GM13976 (cell line): ENCODE results near the gene MYRFL.

Experiments
- DNase-seq: peaks from one replicate; pipeline ENCODE4 v3.0.0; 2012; ENCODE audit warnings: low spot score
- in situ Hi-C: fragments of 300-500 bp; cut with MboI; formaldehyde crosslinking; loops from one replicate; pipeline ENCODE4 v1.12.0; 2022; ENCODE audit warnings: low sequenced_read_pairs, mixed read lengths, inconsistent platforms; ENCODE audit not compliant: unreplicated experiment
- TF ChIP-seq, protein P1 (sequence below): IDR thresholded peaks from 2 replicates; pipeline ENCODE4 v1.5.1; 2012; ENCODE audit warnings: borderline replicate concordance, mild to moderate bottlenecking; ENCODE audit not compliant: insufficient read depth; ENCODE audit errors: extremely low read depth, missing control alignments, control extremely low read depth

Gene MYRFL

DNA sequence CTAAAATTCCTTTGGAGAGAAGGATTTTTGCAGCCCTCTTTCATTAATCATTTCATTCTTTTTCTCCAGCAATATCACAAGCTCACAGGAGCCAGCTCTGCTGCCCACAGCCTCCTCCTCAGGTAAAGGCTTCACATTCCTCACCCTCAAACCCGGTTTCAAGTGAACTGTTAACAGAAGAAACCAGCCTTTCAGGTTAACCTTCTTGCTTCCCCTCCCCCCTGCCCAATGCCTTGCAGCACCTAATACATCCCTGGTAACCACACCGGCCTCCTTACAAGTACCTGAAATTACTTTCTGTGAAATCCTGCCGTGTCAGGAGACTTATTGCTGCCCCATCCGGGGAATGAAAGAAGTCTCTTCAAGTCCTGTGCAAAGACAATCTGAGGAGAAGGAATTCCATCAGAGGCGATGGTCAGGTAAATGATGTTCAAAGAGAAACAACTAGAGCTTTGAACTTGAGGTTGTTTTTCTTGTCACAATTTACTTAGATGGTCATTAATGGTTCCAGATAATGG lies 111.2 kb downstream of the MYRFL start:
- TF ChIP-seq, protein P1, sequence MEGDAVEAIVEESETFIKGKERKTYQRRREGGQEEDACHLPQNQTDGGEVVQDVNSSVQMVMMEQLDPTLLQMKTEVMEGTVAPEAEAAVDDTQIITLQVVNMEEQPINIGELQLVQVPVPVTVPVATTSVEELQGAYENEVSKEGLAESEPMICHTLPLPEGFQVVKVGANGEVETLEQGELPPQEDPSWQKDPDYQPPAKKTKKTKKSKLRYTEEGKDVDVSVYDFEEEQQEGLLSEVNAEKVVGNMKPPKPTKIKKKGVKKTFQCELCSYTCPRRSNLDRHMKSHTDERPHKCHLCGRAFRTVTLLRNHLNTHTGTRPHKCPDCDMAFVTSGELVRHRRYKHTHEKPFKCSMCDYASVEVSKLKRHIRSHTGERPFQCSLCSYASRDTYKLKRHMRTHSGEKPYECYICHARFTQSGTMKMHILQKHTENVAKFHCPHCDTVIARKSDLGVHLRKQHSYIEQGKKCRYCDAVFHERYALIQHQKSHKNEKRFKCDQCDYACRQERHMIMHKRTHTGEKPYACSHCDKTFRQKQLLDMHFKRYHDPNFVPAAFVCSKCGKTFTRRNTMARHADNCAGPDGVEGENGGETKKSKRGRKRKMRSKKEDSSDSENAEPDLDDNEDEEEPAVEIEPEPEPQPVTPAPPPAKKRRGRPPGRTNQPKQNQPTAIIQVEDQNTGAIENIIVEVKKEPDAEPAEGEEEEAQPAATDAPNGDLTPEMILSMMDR = no peak
- in situ Hi-C loops = no loop called here
- no peak for DNase-seq

DNA sequence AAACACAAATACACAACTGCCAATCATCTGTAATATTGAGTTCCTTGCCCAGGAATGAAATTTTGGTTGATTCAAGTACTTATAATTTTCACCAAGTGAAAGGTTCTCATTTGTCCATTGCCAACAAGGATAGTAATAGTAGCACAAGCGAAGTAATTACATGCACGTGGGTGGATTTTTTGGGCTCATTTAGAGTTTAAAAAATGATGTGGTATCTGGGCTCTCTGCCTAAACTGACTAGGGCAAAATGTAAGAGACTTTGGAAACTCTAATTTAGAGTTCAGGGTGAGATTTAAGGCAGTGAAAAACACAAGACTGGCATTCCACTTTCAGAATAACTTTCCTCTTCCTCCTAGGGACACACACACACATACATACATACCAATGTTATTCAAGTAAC lies 111.7 kb downstream of the MYRFL start:
- no peak for DNase-seq
- in situ Hi-C loops = no loop called here
- TF ChIP-seq, protein P1 = no peak

DNA sequence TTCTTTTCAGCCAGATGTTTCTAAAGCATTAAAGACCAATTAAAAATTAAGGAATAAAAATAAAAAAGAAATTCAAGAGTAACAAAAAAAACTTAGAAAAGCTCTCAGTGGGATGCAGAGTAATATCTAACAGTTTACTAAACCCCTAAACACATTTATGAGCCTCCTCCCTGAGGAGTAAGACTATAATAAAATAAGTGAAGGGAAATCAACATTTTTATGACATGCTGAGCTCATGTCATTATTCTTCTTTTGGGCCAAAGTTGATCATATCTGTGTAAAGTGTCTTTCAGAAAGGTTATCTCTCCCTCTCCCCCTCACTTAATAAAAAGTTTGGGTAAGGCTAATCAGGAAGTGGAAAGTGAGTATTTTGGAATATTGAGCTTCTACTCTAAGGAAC lies 122.1 kb downstream of the MYRFL start:
- no peak for DNase-seq
- TF ChIP-seq, protein P1 = no peak
- in situ Hi-C loops = no loop called here

DNA sequence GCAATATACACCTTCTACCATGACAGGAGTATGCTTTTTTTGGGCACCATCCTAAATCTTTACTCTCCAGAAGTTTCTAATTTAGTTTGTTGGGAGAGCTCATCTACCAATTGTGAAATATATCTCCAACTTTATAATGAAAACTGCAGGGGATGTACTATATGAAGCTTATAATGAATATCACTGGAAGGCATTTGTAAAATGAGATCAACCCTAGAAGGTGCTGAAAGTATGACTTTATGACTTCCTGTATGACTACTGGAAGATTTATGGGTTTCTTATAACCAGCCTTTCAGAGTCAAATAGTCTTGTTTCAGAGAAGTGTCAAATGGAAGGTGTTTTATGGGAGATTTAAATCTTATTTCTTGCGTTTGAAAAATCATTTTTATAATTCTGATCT lies 122.9 kb downstream of the MYRFL start:
- in situ Hi-C loops = no loop called here
- no peak for DNase-seq
- TF ChIP-seq, protein P1 = no peak

DNA sequence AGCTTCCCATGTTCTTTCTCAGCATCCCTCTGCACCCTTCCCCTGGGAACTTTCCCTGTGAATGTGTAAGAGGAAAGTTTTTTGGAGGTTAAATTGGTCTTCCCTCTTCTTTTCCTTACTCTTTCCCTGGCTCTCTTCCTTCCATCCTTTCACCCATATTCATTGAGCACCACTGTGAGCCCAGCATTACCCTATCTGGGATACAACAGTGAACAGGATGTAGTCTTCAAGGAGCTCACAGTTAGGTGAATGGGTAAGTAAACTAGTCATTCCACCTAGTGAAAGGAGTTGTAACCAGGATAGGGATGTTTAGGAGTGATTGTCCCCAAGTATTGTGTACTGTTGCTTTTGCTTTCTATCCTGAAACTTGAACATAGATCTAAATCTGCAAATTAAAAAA lies 123.8 kb downstream of the MYRFL start:
- no peak for DNase-seq
- in situ Hi-C loops = no loop called here
- TF ChIP-seq, protein P1 = no peak

DNA sequence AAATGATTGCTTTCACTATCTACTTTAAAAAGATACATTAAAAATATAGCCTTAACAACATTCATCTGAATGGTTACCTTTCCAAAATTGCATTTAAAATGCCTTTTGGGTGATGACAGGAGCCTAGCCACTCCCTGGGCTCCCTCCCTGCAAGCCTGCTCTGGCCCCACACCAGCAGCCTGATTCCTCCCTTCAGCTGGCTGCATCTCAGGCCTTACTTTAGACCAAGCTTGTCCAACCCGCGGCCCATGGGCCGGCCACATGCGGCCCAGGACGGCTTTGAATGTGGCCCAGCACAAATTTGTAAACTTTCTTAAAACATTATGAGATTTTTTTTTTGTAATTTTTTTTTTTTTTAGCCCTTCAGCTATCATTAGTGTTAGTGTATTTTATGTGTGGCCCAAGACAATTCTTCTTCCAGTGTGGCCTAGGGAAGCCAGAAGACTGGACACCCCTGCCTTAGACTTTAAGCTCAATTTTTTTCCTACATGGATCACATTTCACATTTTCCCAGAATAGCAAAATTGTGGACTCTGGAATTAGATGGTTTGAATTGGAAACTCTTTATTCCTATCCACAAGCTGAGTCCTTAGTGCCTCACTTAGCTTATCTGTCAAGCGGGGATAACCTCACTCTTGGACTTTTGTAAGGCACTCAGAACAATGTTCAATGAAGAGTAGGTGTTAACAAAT lies 124.4 kb downstream of the MYRFL start:
- no peak for DNase-seq
- TF ChIP-seq, protein P1 = no peak
- in situ Hi-C loops = no loop called here
